DMS 273 treated with DMSO at 0.1 percent for 48 hours (cell line): ENCODE data around the gene EPN3.

Experiments used
- DNase-seq: peaks from one replicate; lab custom pipeline; 2025; lab: John Stamatoyannopoulos, UW

Gene EPN3

DNA sequence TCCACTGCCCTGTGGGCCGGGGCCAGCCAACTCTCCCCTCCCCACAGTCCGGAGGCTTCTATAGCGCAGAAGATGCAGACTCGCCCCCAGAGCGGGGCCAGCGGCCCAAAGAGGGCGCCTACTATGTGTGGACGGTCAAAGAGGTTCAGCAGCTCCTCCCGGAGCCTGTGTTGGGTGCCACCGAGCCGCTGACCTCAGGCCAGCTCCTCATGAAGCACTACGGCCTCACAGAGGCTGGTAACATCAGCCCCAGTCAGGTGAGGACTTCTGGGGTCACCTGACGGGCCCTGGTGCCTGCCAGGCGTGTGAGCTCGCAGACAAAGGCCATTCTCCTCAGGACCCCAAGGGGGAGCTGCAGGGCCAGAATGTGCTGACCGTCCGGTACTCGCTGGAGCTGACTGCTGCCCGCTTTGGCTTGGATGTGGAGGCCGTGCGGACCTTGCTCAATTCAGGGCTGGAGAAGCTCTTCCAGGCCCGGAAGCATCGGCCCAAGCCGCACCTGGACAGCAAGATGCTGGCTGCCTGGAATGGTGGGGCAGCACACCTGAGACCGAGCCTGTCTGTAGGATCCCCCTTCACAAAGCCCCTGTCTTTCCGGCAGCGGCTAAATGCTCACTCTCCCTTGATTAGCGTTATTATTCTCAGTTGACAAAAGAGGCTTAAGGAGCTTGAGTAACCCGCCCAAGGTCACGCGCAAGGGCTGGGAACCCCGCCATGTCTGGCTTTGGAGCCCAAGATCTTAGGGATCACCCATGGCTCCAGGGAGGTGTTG, 18.3 kb downstream of the EPN3 start:
- no peak for DNase-seq

DNA sequence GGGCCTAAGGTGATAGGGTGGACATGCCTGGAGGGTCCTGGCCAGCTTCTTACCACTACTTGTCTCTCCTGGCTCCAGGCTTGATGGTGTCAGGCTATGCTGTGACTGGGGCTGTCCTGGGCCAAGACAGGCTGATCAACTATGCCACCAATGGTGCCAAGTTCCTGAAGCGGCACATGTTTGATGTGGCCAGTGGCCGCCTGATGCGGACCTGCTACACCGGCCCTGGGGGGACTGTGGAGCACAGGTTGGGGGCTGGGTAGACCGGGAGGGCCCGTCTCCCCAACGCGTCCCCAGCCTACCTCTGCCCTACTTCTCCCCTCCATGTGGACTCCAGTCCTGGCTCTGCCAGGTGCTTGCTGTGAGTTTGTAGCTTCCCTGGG, 18.9 kb downstream of the EPN3 start:
- no peak for DNase-seq

GRCh38 chr17:50551884-50552283, 19.3 kb downstream of the EPN3 start:
- no peak for DNase-seq

GRCh38 chr17:50554201-50554600, 21.7 kb downstream of the EPN3 start:
- DNase-seq: no peak

GRCh38 chr17:50556803-50557202, 24.3 kb downstream of the EPN3 start:
- peak; percentile 57 for DNase-seq

- peak; percentile 14 for DNase-seq
Measured at GRCh38 chr17:50557630-50558029, 25.1 kb downstream of the EPN3 start.

GRCh38 chr17:50558091-50558490, 25.6 kb downstream of the EPN3 start:
- DNase-seq: no peak

DNA sequence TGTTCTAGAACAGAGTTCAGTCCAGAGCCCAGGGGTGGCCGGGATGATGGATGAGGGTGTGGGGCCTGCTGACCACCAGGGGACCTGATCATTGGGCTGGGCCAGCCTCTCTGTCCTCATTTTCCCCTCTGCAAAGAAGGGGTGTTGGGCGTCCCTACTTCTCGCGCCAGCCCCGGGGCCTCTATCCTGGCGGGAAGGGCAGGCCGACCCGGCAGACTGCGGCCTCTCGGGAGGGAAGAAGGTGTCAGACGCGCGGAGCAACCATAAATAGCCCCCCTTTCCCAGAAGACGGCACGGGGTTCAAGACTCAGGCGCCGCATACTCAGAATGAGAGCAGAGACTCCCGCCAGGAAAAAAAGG, 26.0 kb downstream of the EPN3 start:
- no peak for DNase-seq

- DNase-seq: no peak
Measured at GRCh38 chr17:50558941-50559614, 26.5 kb downstream of the EPN3 start.

DNA sequence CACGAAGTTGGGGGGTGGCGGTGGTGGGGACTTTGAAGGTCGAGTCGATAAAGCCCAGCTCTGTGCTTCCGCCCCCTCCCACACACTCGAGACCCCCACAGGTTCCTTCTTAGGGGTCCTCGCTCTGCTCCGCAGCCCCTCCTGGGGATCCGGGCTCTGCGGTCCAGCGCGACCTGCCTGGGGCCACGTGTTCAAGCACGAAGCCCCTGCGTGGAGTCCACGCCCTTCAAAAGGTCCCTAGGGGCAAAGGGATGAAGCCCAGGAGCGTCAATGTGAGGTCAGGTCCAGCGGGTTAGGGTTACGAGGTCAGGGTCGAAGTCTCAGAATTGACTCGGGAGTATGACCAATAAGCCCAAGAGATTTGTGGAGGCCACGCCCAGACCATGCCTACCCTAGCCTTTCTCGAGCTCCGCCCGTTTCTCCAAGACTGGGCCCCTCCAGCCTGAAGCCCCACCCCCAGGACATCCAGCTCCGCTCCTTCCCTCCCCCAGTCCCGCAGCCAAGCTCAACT, 27.2 kb downstream of the EPN3 start:
- no peak for DNase-seq

GRCh38 chr17:50560185-50560824, 27.8 kb downstream of the EPN3 start, which contains the start of gene CACNA1G:
Gene CACNA1G (plus strand): TSS chr17:50560715. CDS start chr17:50561460, 745 bp downstream.
- peak; percentile 48 for DNase-seq

GRCh38 chr17:50560931-50561745, 28.6 kb downstream of the EPN3 start:
- DNase-seq: no peak

GRCh38 chr17:50561746-50562141, 29.2 kb downstream of the EPN3 start:
- no peak for DNase-seq

DNA sequence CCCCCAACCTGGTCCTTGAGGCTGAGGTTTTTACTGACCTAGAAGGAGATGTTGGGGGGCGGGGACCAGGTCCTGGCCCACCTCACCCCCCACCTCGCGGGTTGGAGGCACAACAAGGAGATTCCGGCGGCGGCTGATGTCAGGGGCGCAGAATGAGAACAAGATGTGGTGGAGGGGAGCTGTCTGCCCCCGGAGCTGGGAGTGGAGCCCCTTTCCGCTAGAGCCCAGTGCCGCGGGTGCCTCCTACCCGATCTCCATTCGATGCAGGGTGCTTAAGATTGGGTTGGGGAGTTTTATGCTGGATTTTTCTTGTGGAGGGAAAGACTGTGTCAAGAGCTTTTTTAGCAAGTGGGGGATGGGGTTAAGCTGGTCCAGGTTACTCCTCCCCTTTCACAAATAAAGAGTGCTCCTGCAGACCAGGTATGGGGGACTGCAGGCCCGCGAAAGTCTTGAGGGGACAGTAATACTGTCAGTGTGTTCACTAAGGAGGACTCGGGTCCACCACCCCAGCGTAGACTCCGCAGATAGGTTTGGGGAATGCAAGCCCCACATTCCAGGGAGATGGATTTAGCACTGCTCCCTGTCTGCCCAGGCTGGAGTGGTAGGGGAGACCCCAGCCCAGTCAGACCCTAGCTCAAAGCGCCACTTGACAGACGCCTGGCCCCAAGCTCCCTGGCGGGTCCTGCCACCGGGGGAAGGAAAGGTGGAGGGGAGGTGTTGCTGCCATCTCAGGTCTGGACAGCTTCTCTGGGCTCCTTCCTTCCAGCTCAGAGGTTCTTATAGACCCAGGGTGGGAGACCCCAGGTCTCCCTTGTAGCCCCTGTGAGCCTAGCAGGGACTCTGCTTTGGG, 29.9 kb downstream of the EPN3 start:
- no peak for DNase-seq

GRCh38 chr17:50563092-50563511, 30.6 kb downstream of the EPN3 start:
- DNase-seq: no peak

DNA sequence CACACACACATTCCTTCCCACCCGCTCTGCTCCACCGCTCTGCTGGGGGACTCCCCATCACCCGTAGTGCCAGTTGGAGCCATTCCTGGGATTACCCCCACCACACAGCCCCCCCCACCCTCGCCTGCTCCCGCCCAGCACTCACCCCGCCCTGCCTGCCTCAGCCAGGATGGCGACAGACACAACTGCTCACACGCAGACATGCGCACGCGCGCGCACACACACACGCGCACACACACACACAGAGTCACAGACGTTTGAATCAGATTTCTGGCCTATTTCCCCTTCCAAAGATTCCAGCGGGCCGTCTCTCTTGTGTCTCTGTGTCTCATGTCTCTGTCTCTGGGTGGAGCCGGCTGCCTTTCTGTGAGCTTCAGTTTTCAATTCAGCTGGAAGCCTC, 32.4 kb downstream of the EPN3 start:
- DNase-seq: no peak

DNA sequence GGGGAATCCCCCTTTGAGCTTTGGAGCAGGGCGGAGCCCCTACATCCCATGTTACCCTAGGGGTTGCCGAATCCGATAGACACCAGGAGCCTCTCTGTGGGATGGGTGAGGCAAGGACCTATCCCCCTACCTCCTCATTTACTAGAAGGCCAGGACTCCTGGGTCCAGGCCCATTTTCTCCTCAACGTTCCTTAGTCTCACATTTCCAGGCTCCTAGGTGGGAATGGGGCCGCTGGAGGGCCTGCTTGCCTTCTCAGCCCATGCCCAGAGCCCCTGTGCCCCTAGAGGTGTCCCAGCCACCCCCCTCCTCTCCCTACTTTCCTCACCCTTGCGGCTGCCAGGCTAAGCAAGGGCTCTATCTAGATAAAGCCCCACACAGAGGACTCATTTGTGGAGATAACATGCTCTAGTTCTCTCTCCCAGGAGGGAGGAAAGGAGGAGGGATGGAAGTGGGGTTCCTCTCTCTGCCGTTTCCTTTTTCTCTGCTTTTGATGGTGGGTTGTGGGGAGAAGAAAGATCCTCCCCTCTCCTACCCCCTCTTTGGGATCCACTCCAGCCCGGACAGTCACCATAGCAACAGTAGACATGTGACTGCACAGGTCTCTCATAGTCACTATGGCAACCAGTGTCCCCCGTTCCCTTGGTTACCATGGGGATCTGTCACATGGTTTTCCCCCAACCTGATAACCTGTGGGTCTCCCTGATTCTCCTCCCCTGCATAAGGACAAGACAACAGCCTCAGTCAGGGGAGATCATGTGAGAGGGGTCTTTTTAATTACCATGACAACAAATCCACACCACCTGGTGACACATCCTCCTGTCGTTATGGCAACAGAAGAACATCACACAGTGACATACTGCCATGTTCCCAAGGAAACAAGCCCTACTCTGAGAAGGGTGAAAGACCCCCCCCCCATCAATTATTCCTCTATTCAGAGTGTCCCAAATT, 33.1 kb downstream of the EPN3 start:
- DNase-seq: no peak

DNA sequence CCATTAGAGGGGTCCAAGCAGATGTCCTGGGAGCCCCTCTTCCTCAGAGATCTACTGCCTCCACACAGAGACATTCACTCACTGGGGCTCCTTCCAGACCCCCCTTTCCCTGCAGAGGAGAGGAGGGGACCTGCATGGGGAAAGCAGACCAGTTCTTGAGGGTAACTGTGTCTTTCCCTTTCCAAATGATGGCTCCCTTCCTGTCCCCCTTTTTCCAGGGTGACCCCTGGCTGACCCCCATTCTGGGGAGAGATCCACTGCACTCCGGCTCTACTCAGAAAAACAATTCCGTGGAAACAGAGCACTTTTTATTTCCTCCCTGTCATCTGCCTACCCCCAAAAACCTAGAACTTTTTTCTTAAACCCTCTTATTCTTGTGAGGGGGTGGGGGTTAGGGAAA, 34.4 kb downstream of the EPN3 start:
- no peak for DNase-seq

GRCh38 chr17:50568659-50569058, 36.1 kb downstream of the EPN3 start:
- no peak for DNase-seq

- no peak for DNase-seq
Measured at GRCh38 chr17:50569592-50569991, 37.1 kb downstream of the EPN3 start.
